Spleen (tissue), 11 donors: ENCODE data around the gene SDC1. TPM values are rescaled to one million over a fixed set of nuclear protein-coding genes. Genes with fewer than 3 reads are reported as not detected.

Experiments
- DNase-seq: peaks from one replicate; pipeline ENCODE4 v3.0.0-alpha.2; 2020
- H3K27ac ChIP-seq, 8 donors: fragments of 200-600 bp; sonication (generic) in 7 of 8; 1 replicate in 4 of 8; 2 replicates in 4 of 8; pipeline versions ENCODE4 v1.5.0 to v1.8.0; 2016 to 2021; ENCODE audit warnings: inconsistent platforms in 4 of 8, mild to moderate bottlenecking in 4 of 8, moderate library complexity in 1 of 8
- H3K27me3 ChIP-seq, 7 donors: fragments of 200-600 bp; sonication (generic) in 6 of 7; replicated peaks in 1 of 7; 1 replicate in 4 of 7; 2 replicates in 3 of 7; pipeline versions ENCODE4 v1.5.0 to v1.8.0; 2016 to 2021; ENCODE audit warnings: inconsistent platforms in 3 of 7, mild to moderate bottlenecking in 1 of 7
- H3K36me3 ChIP-seq, 6 donors: fragments of 200-600 bp; sonication (generic) in 5 of 6; 1 replicate in 4 of 6; 2 replicates in 2 of 6; pipeline versions ENCODE4 v1.5.0 to v1.8.0; 2016 to 2021; ENCODE audit warnings: inconsistent platforms in 2 of 6
- H3K4me1 ChIP-seq, 6 donors: fragments of 200-600 bp; sonication (generic) in 5 of 6; 1 replicate in 3 of 6; 2 replicates in 3 of 6; pipeline versions ENCODE4 v1.5.0 to v1.8.0; 2016 to 2021; ENCODE audit warnings: inconsistent platforms in 3 of 6
- H3K4me3 ChIP-seq, 8 donors: fragments of 200-600 bp; sonication (generic) in 7 of 8; 1 replicate in 4 of 8; 2 replicates in 4 of 8; pipeline versions ENCODE4 v1.5.0 to v1.8.0; 2016 to 2021; ENCODE audit warnings: inconsistent platforms in 4 of 8, mild to moderate bottlenecking in 4 of 8, moderate library complexity in 2 of 8
- H3K9me3 ChIP-seq, 8 donors: fragments of 200-600 bp; sonication (generic) in 7 of 8; 1 replicate in 4 of 8; 2 replicates in 4 of 8; pipeline versions ENCODE4 v1.5.0 to v1.8.0; 2016 to 2021; ENCODE audit warnings: inconsistent platforms in 4 of 8
- CTCF ChIP-seq, 11 experiments: fragments of 200-600 bp in 7 of 11; fragments of 450-650 bp in 4 of 11; sonication (generic) in 4 of 11; IDR thresholded peaks in 8 of 11; conservative IDR thresholded peaks in 3 of 11; 1 replicate in 7 of 11; 2 replicates in 4 of 11; pipeline versions ENCODE4 v1.4.0 to v1.8.0; 2016 to 2021; ENCODE audit warnings: antibody characterized with exemption in 11 of 11, inconsistent platforms in 4 of 11, mild to moderate bottlenecking in 1 of 11
- POLR2A ChIP-seq, 3 donors: fragments of 450-650 bp; IDR thresholded peaks; one replicate each; pipeline ENCODE4 v1.5.1; 2017; ENCODE audit warnings: antibody characterized with exemption in 3 of 3, mild to moderate bottlenecking in 1 of 3
- POLR2AphosphoS5 ChIP-seq, 3 donors: sonication (generic); formaldehyde crosslinking; IDR thresholded peaks; one replicate each; pipeline ENCODE4 v1.5.1; 2017; ENCODE audit warnings: antibody characterized with exemption in 3 of 3
- WGBS, 5 donors: extraction: QIAGEN DNeasy Blood & Tissue Kit in 3 of 5; methylation state at CpG; one replicate each; pipeline versions ENCODE4 v1.1.5 to v1.1.7; 2013 to 2018; 5-methylcytosine and 5-hydroxymethylcytosine counted together
- intact Hi-C: fragments of 100-400 bp; cut with DNase I; formaldehyde crosslinking; loops from one replicate; pipeline ENCODE4 v1.15.0; 2023; ENCODE audit warnings: low total_unique reads
- polyA plus RNA-seq, 3 donors: library from polyadenylated mRNA; stranded (reverse); fragments of 200-250 nt; gene quantifications; one replicate each; pipeline ENCODE4 v1.2.1, GENCODE V29; 2013
- total RNA-seq, 7 donors: library from RNA; depleted of rRNA in 3 of 7; stranded (reverse); fragments of >200 nt in 3 of 7; fragmentation: NEBNext Ultra II Directional in 4 of 7; extraction: Animal tissue kit (Norgen Biotek cat#: 25700) in 4 of 7; gene quantifications; one replicate each; pipeline versions ENCODE4 v1.1.0 to v1.2.1, GENCODE V29; 2016 to 2021
- donor health status: healthy with polysubstance abuse.
- donor health status: DM: no; HTN: no; CAD: no; lungs with moderate emphysema.
- donor health status: DM: no; HTN: no; CAD: no.
- donor health status: Bipolar disorder and iron deficiency.
- donor health status: healthy.
- donor health status: DM: no; HTN: no; CAD: no.
- donor health status: DM: yes; HTN: yes; CAD: no.

The SDC1 gene
- total and polyA plus RNA-seq, 10 donors, result 0.54 to 43.8 (median 15.3) TPM

GRCh38 chr2:20200697-20201555 is 24.0 kb downstream of the SDC1 start:
- no peaks in the 10 kb centered on the region for H3K4me1 ChIP-seq

GRCh38 chr2:20199633-20200270 is 25.2 kb downstream of the SDC1 start:
- DNase-seq, result no peak
- Histone ChIP-seq H3K4me3 (no peak overlapping the region), H3K27ac (no peak overlapping the region), H3K36me3 (no peaks in the 10 kb centered on the region), H3K27me3 (no peaks in the 10 kb centered on the region), H3K4me1 (no peaks in the 10 kb centered on the region), H3K9me3 (no peaks in the 10 kb centered on the region)
- intact Hi-C loops, result no loop called here
- 79 to 94% (median 85%) methylated on average over 6 of the region's 6 CpGs for WGBS, 5 donors
- TF ChIP-seq POLR2AphosphoS5 (IDR thresholded peaks at IDR 0.05) (no peak), POLR2A (IDR thresholded peaks at IDR 0.05) (no peak), CTCF (IDR thresholded peaks at IDR 0.05 in 8 of 11, conservative IDR thresholded peaks at IDR 0.05 in 3 of 11) (no peak)

More at GRCh38 chr2:20200697-20201555, 24.0 kb downstream of the SDC1 start:
- H3K9me3 ChIP-seq, result no peaks in the 10 kb centered on the region
- DNase-seq, result no peak
- H3K27ac ChIP-seq, result no peak overlapping the region
- TF ChIP-seq CTCF (IDR thresholded peaks at IDR 0.05 in 8 of 11, conservative IDR thresholded peaks at IDR 0.05 in 3 of 11), result no peak
- TF ChIP-seq POLR2A (IDR thresholded peaks at IDR 0.05), result no peak
- 91 to 94% (median 93%) methylated on average over 25 to 26 of the region's 26 CpGs for WGBS, 5 donors
- intact Hi-C loops, result no loop called here
- no peaks in the 10 kb centered on the region for H3K36me3 ChIP-seq
- H3K4me3 ChIP-seq, result no peak overlapping the region
- H3K27me3 ChIP-seq, result no peaks in the 10 kb centered on the region

- WGBS, 5 donors, result 82 to 92% (median 88%) methylated on average over 14 of the region's 14 CpGs
- Histone ChIP-seq H3K4me1 (no peaks in the 10 kb centered on the region), H3K27ac (no peak overlapping the region), H3K27me3 (no peaks in the 10 kb centered on the region), H3K9me3 (no peaks in the 10 kb centered on the region), H3K36me3 (no peaks in the 10 kb centered on the region), H3K4me3 (no peak overlapping the region)
- intact Hi-C loops, result no loop called here
- DNase-seq, result no peak
- TF ChIP-seq POLR2A (IDR thresholded peaks at IDR 0.05), result no peak
- no peak for TF ChIP-seq CTCF (IDR thresholded peaks at IDR 0.05 in 8 of 11, conservative IDR thresholded peaks at IDR 0.05 in 3 of 11)
- no peak for TF ChIP-seq POLR2AphosphoS5 (IDR thresholded peaks at IDR 0.05)
These were observed 25.9 kb downstream of the SDC1 start for GRCh38 chr2:20198796-20199632.
